CD4-positive, alpha-beta T cell treated with Interleukin-21 for 1 hour (primary cell): ENCODE results near the gene SLX4IP.

Source experiments
- DNase-seq: peaks from one replicate; pipeline ENCODE4 v3.0.0-alpha.2; 2020

SLX4IP gene

GRCh38 chr20:10553326-10553984 lies 118.3 kb downstream of the SLX4IP start:
- DNase-seq, result peak; percentile 27

DNA sequence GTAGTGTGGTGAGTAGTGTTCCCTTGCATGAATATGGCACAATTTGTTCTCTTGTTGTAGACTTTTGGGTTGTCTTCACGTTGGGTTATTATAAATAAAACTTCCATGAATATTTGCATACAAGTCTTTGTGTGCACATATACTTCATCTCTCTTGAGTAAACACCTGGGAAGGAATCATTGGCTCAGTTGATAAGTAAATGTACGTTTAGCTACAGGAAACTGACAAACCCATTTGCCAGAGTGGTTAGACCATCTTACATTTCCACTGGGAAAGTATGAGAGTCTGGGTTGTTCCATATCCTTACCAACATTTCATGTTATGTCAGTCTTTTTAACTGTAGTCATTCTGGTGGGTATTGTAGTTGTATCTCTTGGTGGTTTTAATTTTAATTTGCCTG lies 119.2 kb downstream of the SLX4IP start:
- DNase-seq, result no peak

DNA sequence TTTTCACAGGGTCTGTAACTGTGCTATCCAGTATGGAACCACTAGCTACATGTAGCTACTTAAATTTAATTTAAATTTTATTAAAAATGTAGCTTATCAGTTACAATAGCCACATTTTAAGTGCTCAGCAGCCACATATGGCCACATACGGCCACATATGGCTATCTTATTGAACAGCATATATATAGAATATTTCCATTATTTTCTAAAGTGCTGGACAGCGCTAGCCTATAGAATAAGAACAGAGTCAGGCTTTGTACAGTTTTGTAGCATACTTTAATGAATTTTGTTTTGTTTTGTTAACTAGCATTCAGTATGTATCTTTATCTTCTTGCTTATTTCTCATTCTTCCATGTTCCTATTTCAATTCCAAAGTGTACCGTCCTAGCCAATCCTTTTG lies 120.3 kb downstream of the SLX4IP start:
- DNase-seq, result no peak

GRCh38 chr20:10555865-10556308 lies 120.8 kb downstream of the SLX4IP start:
- DNase-seq, result no peak

GRCh38 chr20:10556519-10557083 lies 121.5 kb downstream of the SLX4IP start:
- no peak for DNase-seq

DNA sequence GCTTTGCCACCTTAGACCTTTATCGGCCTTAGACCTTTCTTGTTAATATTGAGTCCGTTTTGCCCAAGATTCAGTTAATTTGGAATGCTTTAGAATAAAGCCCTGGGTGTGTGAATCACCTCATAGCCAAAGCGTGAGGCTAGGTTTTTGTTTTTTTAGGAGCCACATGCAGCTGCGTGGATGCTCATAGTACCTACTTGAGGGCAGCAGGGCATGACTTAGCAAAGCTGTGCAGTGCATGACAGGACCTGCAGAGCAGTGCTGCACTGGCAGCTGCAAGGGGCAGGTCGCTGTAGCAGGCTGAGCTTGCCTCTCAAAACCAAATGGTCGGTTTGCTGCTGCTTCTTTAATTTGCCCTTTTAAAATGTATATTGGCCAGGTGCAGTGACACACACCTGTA lies 122.6 kb downstream of the SLX4IP start:
- DNase-seq, result no peak

- peak; percentile 8 for DNase-seq
Measured at GRCh38 chr20:10558635-10559187, 123.6 kb downstream of the SLX4IP start.

DNA sequence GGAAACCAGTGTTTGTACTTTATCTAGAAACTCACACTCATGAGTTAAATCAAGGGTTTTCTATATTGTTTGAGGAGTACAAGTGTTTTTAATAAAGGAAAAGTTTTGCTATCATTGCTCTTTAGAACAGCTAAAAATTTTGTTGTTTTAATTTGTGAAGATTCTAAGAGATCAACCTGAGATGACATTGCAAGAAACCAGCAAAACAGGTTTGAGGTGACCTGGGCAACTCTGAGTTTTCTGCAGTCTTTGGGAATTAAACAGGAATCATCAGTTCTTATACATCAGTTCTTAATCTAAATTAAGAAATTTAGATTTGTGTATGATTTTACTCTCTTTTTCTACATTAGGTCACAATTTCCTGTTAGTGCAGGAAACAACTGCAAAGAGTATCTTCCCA lies 124.2 kb downstream of the SLX4IP start:
- no peak for DNase-seq

- no peak for DNase-seq
Measured at GRCh38 chr20:10560686-10561085, 125.6 kb downstream of the SLX4IP start.

DNA sequence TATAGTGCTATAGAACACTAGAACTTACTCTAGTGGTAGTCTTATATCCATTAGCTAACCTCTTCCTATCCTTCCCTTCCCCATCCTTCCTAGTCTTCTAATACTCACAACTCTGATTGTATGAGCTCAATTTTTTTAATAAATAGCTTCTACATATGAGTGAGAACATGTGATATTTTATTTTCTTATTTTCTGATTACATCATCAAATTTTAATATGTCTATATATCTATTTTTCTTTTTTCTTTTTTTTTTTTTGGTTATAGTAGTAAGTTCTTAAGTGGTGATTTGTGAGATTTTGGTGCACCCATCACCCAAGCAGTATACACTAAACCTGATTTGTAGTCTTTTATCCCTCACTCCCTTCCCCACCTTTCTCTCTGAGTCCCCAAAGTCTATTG lies 126.2 kb downstream of the SLX4IP start:
- no peak for DNase-seq

- no peak for DNase-seq
Measured at GRCh38 chr20:10562899-10563298, 127.8 kb downstream of the SLX4IP start.

GRCh38 chr20:10563935-10564492 lies 128.9 kb downstream of the SLX4IP start:
- DNase-seq, result no peak

DNA sequence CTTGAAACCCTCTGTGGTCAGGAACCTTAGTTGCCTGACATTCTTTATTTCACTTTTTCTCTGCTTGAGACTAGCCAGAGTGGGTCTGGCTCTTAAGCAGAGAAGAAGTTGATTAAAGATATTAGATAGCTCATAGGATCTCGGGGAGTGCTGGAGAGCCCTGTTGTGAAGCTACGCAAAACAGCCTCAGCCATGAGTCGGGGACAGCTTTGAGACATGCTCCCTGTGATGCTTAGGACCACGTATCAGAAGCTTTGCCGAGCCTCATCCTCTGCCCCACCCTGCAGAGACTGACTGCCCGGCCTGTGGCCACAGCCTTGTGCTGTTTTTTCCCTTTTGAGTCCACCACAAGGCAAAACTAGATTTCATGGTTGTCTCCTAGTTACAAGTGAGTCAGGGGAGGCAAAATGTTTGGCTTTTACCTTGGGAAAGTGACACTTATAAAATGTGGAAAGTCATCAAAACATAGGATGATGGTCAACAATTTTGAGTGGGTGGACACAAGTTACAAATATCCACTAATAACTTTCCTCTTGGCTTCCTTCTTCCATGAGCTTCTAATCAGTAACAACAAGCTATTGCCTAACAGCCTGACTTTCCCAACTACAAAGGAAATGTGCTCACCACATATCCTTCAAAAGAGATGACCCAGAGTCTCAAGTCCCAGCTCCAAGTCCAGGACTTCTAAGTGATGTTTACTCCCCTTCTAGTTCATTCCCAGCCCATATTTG lies 130.3 kb downstream of the SLX4IP start:
- DNase-seq, result no peak

- no peak for DNase-seq
Measured at GRCh38 chr20:10565922-10566897, 131.1 kb downstream of the SLX4IP start.

DNA sequence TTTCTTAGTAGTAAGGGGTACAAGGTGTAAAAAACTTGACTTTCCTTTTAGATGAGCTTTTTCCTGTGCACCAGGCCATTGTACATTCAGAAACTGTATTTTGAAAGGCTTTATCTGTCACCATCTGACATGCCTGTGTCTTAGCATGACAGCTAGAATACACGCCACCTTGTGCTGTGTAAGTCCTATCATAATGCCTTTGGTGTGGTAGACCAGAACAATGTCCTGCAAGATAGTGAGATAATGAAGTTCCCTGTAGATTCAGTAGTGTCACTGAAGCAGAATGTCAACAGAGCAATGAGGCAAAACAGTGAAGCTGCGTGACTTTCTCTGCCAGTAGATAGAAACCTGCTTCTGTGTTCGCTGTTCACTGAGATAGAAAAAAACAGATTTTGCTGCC lies 132.9 kb downstream of the SLX4IP start:
- DNase-seq, result peak; percentile 10

DNA sequence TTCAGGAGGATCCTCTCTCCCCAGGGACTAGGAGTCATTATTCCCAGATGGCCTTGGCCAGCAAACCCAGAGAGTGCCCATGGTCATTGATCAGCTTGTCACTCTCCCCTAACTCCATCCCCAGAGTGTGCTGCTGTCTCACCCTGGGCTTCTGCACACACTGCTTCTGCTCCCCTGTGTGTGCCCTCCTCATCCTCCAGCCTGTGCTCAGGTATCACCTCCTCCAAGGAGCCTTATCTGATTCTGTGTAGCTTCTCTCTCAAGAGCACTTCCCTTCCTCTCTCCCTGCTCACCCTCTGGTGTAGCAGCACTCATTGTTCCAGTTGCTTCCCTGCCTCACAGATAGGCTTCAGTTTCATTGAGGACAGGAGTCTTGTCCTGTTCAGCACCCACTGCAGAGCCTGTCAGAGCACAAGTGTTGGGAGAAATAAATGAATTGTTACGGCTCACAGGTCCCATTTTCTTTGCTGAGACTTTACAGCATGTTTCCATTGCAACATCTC lies 136.3 kb downstream of the SLX4IP start:
- DNase-seq, result no peak

- DNase-seq, result no peak
Measured at GRCh38 chr20:10572853-10573252, 137.7 kb downstream of the SLX4IP start.

- DNase-seq, result no peak
Measured at GRCh38 chr20:10573273-10573950, 138.3 kb downstream of the SLX4IP start.

DNA sequence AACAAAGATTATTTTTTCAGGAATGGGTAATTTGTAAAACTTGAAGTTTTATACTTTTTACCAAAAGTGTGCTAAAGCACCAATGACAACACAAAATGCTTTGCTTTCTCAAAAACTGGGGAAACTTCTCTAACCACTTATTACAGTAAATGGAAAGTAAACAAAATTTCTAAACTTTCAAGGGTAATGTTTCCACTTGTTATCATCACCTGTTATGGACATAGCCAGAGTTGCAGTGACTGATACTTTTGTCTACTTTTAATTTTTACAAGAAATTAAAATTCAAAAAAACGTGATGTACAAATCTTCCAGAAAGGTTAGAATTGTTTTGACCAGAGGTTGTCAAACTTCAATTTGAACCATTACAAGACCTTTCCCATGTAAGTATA lies 138.8 kb downstream of the SLX4IP start:
- DNase-seq, result no peak

DNA sequence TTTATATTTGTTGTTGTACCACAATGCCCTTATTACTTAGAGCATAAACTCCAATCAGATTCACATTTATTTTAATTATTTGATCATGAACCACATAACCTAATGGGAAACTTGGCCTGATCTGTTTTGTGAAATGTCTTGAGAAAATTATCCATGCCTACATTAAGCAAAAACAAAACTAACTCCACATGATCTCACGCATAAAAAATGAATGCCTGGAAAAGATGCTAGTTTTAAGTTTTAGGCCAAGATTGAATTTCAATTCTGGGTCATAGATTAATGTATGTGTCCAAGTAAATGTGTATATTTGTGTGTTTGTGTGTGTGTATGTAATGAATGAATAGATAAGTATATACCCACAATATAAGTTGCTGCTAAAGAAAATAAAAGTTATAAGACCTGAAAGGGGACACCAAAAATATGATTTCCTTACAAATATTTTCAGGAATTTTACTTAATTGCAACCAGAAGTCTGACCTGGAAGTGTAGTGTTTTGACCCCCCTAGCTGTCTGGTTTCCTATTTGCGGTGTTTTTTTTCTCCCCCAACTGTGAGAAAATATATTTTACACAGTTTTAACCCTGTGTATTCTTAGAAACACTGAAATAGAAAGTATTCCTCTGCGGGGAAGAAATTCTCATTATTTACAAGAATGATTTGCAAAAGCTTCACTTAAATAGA lies 141.4 kb downstream of the SLX4IP start:
- DNase-seq, result no peak

GRCh38 chr20:10577648-10578047 lies 142.5 kb downstream of the SLX4IP start:
- DNase-seq, result no peak
